Measurements from ENCODE around the gene ST6GALNAC5.

GRCh38 chr1:76925825-76926224 is 58.5 kb downstream of the ST6GALNAC5 start:
- TF ChIP-seq CTCF (IDR thresholded peaks at IDR 0.05): no peak
- TF ChIP-seq POLR2A (IDR thresholded peaks at IDR 0.05): no peak

Data from Peyer's patch (tissue), 4 donors.